IMR-90 (cell line): ENCODE measurements around the gene FLRT1. TPM values are rescaled to one million over a fixed set of nuclear protein-coding genes. Genes with fewer than 3 reads are reported as not detected.

Experiments used
- ATAC-seq: fragments of 200-7000 bp; cut with Tn5 transposase; 2 replicates; pipeline ENCODE4 v1.9.1; 2020; ENCODE audit warnings: low read depth, mild to moderate bottlenecking, moderate library complexity
- BruUV-seq: library from RNA; stranded (reverse); fragments of 400-500 nt; replicated peaks from 2 replicates; lab custom pipeline; 2021; lab: Mats Ljungman, UMichigan
- CTCF ChIA-PET: fragments of 300-600 bp; formaldehyde crosslinking; extraction: SDS; loops from one replicate; lab custom pipeline; 2021; ENCODE audit warnings: antibody characterized with exemption; lab: Yijun Ruan, JAX
- POLR2A ChIA-PET: fragments of 300-600 bp; sonication (Branson Sonifier 250); formaldehyde crosslinking; loops from one replicate; lab custom pipeline; 2022; ENCODE audit warnings: antibody characterized with exemption; ENCODE audit not compliant: unreplicated experiment; lab: Charles Lee
- DNase-seq: peaks from one replicate; pipeline ENCODE4 v3.0.0; 2013
- H2AFZ ChIP-seq: replicated peaks from 2 replicates; pipeline ENCODE3; 2013; ENCODE audit warnings: low read length, mild to moderate bottlenecking; ENCODE audit not compliant: poor library complexity
- H2AK5ac ChIP-seq: 2 replicates; pipeline ENCODE4 v1.6.1; 2013; ENCODE audit warnings: low read depth, low read length, inconsistent platforms
- H2AK9ac ChIP-seq: replicated peaks from 2 replicates; pipeline ENCODE3; 2013; ENCODE audit warnings: mild to moderate bottlenecking, low read depth, low read length, moderate library complexity; ENCODE audit not compliant: poor library complexity
- H2BK120ac ChIP-seq: 2 replicates; pipeline ENCODE4 v1.6.1; 2013; ENCODE audit warnings: low read depth, low read length, inconsistent platforms
- H2BK15ac ChIP-seq: 3 replicates; pipeline ENCODE4 v1.6.1; 2013; ENCODE audit warnings: low read depth, low read length, inconsistent platforms
- H2BK20ac ChIP-seq: 2 replicates; pipeline ENCODE4 v1.6.1; 2013; ENCODE audit warnings: low read depth, mild to moderate bottlenecking, inconsistent platforms, low read length, moderate library complexity
- H2BK5ac ChIP-seq: 2 replicates; pipeline ENCODE4 v1.6.1; 2013; ENCODE audit warnings: mild to moderate bottlenecking, low read depth, low read length, inconsistent platforms; ENCODE audit not compliant: poor library complexity, severe bottlenecking
- H3K14ac ChIP-seq: replicated peaks from 2 replicates; pipeline ENCODE4 v1.6.1; 2013; ENCODE audit warnings: low read depth, low read length, inconsistent platforms
- H3K18ac ChIP-seq: 2 replicates; pipeline ENCODE4 v1.6.1; 2013; ENCODE audit warnings: low read depth, low read length, control low read depth
- H3K23ac ChIP-seq: 2 replicates; pipeline ENCODE4 v1.6.1; 2013; ENCODE audit warnings: low read depth, low read length, inconsistent platforms
- H3K27ac ChIP-seq: 2 replicates; pipeline ENCODE4 v1.5.1; 2013; ENCODE audit warnings: mild to moderate bottlenecking, control low read depth, low read length; ENCODE audit not compliant: insufficient read depth
- H3K27me3 ChIP-seq: 2 replicates; pipeline ENCODE4 v1.6.1; 2013; ENCODE audit warnings: low read length; ENCODE audit not compliant: control insufficient read depth, insufficient read depth
- H3K36me3 ChIP-seq: 2 replicates; pipeline ENCODE4 v1.6.1; 2013; ENCODE audit warnings: low read length, mixed read lengths; ENCODE audit not compliant: control insufficient read depth, insufficient read depth
- H3K4ac ChIP-seq: 2 replicates; pipeline ENCODE4 v1.6.1; 2013; ENCODE audit warnings: low read depth, low read length, inconsistent platforms
- H3K4me1 ChIP-seq: 2 replicates; pipeline ENCODE4 v1.6.1; 2013; ENCODE audit warnings: low read length, mixed read lengths; ENCODE audit not compliant: control insufficient read depth, insufficient read depth
- H3K4me2 ChIP-seq: 2 replicates; pipeline ENCODE4 v1.6.1; 2013; ENCODE audit warnings: low read depth, mild to moderate bottlenecking, control low read depth, low read length, moderate library complexity
- H3K4me3 ChIP-seq: 2 replicates; pipeline ENCODE4 v1.5.1; 2013; ENCODE audit warnings: low read depth, mild to moderate bottlenecking, control low read depth, low read length, moderate library complexity; ENCODE audit not compliant: insufficient read depth
- H3K56ac ChIP-seq: 2 replicates; pipeline ENCODE4 v1.6.1; 2013; ENCODE audit warnings: low read length, inconsistent platforms; ENCODE audit not compliant: insufficient read depth; ENCODE audit errors: extremely low read depth
- H3K79me1 ChIP-seq, 2 experiments: 2 replicates each; pipeline ENCODE4 v1.6.1; 2013; ENCODE audit warnings: low read length in 2 of 2, inconsistent platforms in 1 of 2, low read depth in 1 of 2
- H3K9ac ChIP-seq: 2 replicates; pipeline ENCODE4 v1.6.1; 2013; ENCODE audit warnings: low read depth, low read length, control low read depth
- H3K9me1 ChIP-seq: 2 replicates; pipeline ENCODE4 v1.6.1; 2013; ENCODE audit warnings: low read length, inconsistent platforms; ENCODE audit not compliant: insufficient read depth
- H3K9me3 ChIP-seq: 2 replicates; pipeline ENCODE4 v1.6.1; 2013; ENCODE audit warnings: low read length; ENCODE audit not compliant: control insufficient read depth, insufficient read depth
- H4K20me1 ChIP-seq: 2 replicates; pipeline ENCODE4 v1.6.1; 2013; ENCODE audit warnings: low read length, inconsistent platforms; ENCODE audit not compliant: insufficient read depth
- H4K5ac ChIP-seq: 2 replicates; pipeline ENCODE4 v1.6.1; 2013; ENCODE audit warnings: mild to moderate bottlenecking, low read depth, low read length, control low read depth
- H4K8ac ChIP-seq, 2 experiments: 2 replicates each; pipeline ENCODE4 v1.6.1; 2013; ENCODE audit warnings: low read depth in 2 of 2, low read length in 2 of 2, control low read depth in 1 of 2, inconsistent platforms in 1 of 2
- H4K91ac ChIP-seq: 2 replicates; pipeline ENCODE4 v1.6.1; 2013; ENCODE audit warnings: low read depth, low read length, inconsistent platforms; ENCODE audit not compliant: insufficient read depth
- WGBS, 2 experiments: methylation state at CpG; one replicate each; pipeline versions ENCODE4 v1.1.5 to v1.1.7; 2013; ENCODE audit warnings: missing lambda C conversion rate in 2 of 2; ENCODE audit not compliant: insufficient read length in 1 of 2; ENCODE audit errors: extremely low coverage in 2 of 2; 5-methylcytosine and 5-hydroxymethylcytosine counted together
- dilution Hi-C: fragments of 300-500 bp; cut with HindIII; formaldehyde crosslinking; loops from one replicate; pipeline ENCODE4 v1.14.3; 2018; ENCODE audit warnings: low sequenced_read_pairs; ENCODE audit not compliant: unreplicated experiment
- in situ Hi-C: fragments of 300-500 bp; cut with MboI; formaldehyde crosslinking; loops from 3 replicates; pipeline ENCODE4 v1.14.3; 2019; ENCODE audit warnings: low sequenced_read_pairs, inconsistent platforms, mixed read lengths
- intact Hi-C: fragments of 100-400 bp; cut with micrococcal nuclease; formaldehyde crosslinking; loops from 2 replicates; pipeline ENCODE4 v1.10.0; 2022
- polyA plus RNA-seq, 3 experiments: library from polyadenylated mRNA; depleted of rRNA; stranded (reverse); fragments of >200 nt; gene quantifications; 2 replicates each; pipeline ENCODE4 v1.2.3, GENCODE V29; 2012; ENCODE audit warnings: low replicate concordance in 1 of 3
- total RNA-seq: library from RNA; depleted of rRNA; stranded (reverse); fragments of >200 nt; gene quantifications from 2 replicates; pipeline ENCODE4 v1.2.3, GENCODE V29; 2012
- TF ChIP-seq, protein P1 (sequence below): fragments of 150-350 bp; IDR thresholded peaks from 2 replicates; pipeline ENCODE4 v1.6.1; 2017; ENCODE audit warnings: mild to moderate bottlenecking, antibody characterized with exemption, low read length, low read depth

Gene FLRT1
- total and polyA plus RNA-seq, 2 of the 4 experiments (the other 2 are of a cell fraction): under 0.01 to 0.07 TPM

- H4K5ac ChIP-seq: no peak overlapping the region
- H3K36me3 ChIP-seq: no peaks in the 10 kb centered on the region
- H2AK5ac ChIP-seq: no peak overlapping the region
- CTCF ChIA-PET: no interaction called here
- in situ Hi-C loops (no loop called here), intact Hi-C loops (no loop called here), dilution Hi-C loops (no loop called here)
- H3K9ac ChIP-seq: no peak overlapping the region
- DNase-seq: no peak
- WGBS, 2 experiments: 88% methylated on average over 4 of the region's 8 CpGs; no CpG with 5 or more reads in 1 of the 2 experiments
- H3K27ac ChIP-seq: no peak overlapping the region
- no peak overlapping the region for H4K8ac ChIP-seq
- TF ChIP-seq, protein P1, sequence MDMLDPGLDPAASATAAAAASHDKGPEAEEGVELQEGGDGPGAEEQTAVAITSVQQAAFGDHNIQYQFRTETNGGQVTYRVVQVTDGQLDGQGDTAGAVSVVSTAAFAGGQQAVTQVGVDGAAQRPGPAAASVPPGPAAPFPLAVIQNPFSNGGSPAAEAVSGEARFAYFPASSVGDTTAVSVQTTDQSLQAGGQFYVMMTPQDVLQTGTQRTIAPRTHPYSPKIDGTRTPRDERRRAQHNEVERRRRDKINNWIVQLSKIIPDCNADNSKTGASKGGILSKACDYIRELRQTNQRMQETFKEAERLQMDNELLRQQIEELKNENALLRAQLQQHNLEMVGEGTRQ: no peak
- no peaks in the 10 kb centered on the region for H3K79me1 ChIP-seq
- H3K4me3 ChIP-seq: no peak overlapping the region
- no peaks in the 10 kb centered on the region for H3K9me3 ChIP-seq
- H2AFZ ChIP-seq: no peak overlapping the region
- no peaks in the 10 kb centered on the region for H3K9me1 ChIP-seq
- BruUV-seq: no TSS peak
- H2BK15ac ChIP-seq: no peak overlapping the region
- no peak overlapping the region for H2BK5ac ChIP-seq
- H2AK9ac ChIP-seq: no peak overlapping the region
- no peak overlapping the region for H4K91ac ChIP-seq
- H2BK120ac ChIP-seq: no peak overlapping the region
- H3K4me2 ChIP-seq: no peak overlapping the region
- H3K23ac ChIP-seq: no peak overlapping the region
- H3K4ac ChIP-seq: no peak overlapping the region
- no peaks in the 10 kb centered on the region for H4K20me1 ChIP-seq
- POLR2A ChIA-PET: no interaction called here
- H3K14ac ChIP-seq: no peak overlapping the region
- no peak overlapping the region for H3K18ac ChIP-seq
- no peaks in the 10 kb centered on the region for H3K27me3 ChIP-seq
- ATAC-seq: no peak
- peaks cover 10% of the 10 kb centered on the region for H3K4me1 ChIP-seq
- no peak overlapping the region for H3K56ac ChIP-seq
- H2BK20ac ChIP-seq: no peak overlapping the region
These were observed 24.4 kb upstream of the FLRT1 start for GRCh38 chr11:64011371-64011770.
